NCI-H187 treated with DMSO at 0.1 percent for 48 hours (cell line): ENCODE results near the gene DNAJB11.

ENCODE experiments used
- DNase-seq: peaks from one replicate; lab custom pipeline; 2025; lab: John Stamatoyannopoulos, UW

Gene DNAJB11

DNA sequence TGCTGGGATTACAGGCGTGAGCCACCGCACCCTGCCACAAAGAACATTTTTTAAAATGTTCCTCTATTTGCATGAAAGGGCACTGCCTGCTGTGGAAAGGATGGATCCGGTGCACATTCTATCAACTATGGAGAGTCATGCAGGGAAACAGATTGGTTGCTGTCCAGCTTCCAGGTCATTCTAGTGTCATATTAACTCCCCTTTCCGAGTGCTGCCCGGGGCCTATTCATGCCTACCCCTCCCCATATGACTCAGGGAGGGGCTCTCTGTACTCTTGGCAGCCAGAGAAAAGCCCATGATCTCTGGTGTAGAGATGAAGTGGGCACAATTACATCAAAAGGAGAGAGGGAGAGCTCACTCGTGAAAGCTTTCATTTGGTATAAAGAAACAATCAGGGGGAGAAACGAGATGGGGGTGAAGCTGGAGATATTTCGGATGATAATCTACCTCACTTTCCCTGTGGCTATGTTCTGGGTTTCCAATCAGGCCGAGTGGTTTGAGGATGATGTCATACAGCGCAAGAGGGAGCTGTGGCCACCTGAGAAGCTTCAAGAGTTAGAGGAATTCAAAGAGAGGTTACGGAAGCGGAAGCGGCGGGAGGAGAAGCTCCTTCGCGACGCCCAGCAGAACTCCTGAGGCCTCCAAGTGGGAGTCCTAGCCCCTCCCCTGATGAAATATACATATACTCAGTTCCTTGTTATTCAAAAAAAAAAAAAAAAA lies 26.2 kb downstream of the DNAJB11 start:
- no peak for DNase-seq

DNA sequence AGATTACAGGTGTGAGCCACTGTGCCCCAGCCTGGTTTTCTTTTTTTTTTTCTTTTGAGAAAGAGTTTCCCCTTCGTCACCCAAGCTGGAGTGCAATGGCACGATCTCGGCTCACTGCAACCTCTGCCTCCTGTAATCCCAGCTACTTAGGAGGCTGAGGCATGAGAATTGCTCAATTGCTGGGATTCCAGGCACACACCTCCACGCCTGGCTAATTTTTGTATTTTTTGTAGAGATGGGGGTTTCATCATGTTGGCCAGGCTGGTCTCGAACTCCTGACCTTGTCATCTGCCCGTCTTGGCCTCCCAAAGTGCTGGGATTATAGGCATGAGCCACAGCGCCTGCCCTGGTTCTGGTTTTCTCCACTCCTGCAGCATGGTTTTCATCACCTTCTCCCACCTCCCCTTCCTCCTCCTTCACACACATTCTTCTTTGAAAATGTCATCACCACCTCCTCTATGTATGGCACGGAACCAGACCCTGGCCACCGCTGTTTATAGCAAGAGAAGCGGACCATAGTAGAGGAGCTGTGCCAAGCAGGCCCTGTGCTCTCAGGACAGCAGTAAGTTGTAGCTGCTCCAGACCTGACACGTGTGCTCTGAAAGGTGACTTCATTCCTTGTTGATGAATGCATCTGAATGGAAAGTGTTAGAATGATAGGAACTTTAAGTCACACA lies 27.7 kb downstream of the DNAJB11 start:
- no peak for DNase-seq

DNA sequence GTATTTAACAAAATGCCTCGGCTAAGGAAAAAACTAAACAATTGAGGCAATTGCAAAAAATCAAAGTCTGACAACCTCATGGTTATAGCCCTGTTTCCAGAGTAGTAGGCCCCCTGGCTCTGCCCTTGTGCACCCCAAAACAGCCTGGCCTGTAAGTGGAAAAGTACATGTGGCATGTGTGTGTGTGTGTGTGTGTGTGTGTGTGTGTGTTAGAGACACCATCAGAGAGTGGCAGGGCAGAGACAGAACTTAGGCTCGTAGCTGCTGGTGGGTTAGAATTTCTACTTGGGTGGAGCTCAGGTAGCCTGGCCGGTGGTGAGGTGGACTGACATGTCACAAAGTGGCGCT lies 28.2 kb downstream of the DNAJB11 start:
- no peak for DNase-seq

DNA sequence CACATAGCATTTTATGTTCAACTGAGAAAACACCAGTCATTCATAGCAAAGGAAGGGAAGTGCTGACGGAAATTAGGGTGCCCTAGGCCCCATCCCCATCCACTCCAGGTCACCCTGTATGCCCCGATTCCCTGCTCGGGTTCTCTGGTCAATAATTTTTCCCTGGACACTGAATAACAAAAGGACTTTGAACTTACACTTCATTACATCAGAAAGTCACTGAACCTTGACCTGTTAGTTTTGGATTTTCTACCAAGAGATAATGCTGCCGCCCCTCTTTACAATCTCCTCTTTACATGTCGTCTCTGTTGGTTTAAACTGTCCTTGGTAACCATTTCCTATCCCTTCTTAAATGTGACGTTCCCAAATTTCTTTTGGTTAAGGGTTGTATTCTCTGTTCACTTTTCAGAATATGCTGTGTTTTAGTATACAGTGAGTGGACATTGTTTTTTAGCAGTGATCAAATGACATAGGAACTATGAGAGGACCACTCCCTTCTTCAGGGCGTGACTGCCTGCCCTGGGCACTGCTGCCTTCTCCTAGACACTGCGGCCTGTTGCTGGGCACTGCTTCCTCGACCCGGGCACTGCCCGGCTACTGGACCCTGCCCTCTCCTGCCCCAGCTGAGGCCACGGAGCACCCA lies 28.7 kb downstream of the DNAJB11 start:
- DNase-seq = no peak

DNA sequence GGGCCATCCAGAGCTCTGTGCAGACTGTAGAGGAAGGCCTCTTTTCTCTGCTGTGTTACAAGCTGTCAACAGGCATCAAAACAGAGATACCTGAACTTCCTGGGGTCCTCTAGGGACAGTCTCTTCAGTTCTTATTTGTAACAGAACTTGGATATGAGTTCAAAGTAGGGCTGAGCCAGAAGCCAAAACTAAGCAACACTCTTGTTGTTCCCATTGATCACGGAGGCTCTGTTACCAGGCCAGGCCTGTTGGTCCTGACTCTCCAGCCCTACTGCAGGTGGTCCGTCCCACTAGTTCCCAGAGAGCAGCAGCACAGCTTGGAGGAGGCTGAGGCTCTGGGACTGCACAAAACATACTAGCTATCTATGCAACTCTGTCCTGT lies 29.3 kb downstream of the DNAJB11 start:
- no peak for DNase-seq

DNA sequence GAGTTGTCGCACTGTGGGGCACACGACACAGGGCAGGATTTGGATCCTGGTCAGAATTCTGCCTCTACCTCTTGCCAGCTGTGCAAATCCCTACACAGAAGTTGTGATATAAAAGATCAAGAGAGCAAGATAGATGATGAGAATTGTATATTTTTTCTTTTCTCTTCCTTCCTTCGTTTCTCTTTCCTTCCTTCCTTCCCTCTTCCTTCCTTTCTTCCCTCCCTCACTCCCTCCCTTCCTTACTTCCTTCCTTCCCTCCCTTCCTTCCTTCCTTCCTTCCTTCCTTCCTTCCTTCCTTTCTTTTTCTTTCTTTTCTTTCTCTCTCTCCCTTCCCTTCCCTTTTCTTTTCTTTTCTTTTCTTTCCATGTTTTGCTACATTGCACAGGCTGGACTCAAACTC lies 30.4 kb downstream of the DNAJB11 start:
- DNase-seq = no peak

DNA sequence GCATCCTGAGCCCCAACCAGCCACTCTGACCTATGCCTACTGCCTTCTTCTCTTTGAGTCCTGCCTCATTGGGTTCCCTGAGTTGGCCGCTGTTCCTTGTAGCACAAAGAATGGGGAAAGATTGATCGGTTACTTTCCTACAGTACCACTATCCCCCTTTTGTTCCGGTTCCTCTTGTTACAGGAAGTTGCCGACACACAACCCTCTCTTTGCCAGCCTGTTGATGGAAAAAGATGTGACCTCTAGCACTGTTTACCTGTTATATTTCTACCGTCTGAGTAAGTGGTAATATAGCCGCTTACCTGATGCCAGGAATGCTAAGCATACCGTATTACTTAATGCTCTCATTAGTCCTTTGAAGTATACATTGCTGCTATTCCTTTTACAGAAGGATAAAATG lies 32.6 kb downstream of the DNAJB11 start:
- DNase-seq = no peak

DNA sequence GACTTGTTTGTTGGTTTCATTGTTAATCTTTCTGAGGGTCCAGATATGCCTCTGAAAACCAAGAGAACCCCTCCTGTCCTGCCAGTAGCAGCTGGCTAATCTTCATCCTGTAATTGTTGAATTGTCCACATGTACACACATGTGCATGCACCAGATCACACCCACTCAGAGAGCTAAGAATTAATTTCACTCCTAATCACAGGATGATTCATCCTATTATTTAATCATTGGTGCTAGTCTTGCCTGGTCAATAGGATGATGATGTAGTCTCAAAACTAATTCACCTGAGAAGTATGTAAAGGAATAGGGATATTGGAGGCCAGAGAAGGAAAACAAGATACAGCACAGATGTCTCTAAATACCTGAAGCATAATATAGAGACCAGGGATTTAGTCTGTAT lies 34.6 kb downstream of the DNAJB11 start:
- no peak for DNase-seq

DNA sequence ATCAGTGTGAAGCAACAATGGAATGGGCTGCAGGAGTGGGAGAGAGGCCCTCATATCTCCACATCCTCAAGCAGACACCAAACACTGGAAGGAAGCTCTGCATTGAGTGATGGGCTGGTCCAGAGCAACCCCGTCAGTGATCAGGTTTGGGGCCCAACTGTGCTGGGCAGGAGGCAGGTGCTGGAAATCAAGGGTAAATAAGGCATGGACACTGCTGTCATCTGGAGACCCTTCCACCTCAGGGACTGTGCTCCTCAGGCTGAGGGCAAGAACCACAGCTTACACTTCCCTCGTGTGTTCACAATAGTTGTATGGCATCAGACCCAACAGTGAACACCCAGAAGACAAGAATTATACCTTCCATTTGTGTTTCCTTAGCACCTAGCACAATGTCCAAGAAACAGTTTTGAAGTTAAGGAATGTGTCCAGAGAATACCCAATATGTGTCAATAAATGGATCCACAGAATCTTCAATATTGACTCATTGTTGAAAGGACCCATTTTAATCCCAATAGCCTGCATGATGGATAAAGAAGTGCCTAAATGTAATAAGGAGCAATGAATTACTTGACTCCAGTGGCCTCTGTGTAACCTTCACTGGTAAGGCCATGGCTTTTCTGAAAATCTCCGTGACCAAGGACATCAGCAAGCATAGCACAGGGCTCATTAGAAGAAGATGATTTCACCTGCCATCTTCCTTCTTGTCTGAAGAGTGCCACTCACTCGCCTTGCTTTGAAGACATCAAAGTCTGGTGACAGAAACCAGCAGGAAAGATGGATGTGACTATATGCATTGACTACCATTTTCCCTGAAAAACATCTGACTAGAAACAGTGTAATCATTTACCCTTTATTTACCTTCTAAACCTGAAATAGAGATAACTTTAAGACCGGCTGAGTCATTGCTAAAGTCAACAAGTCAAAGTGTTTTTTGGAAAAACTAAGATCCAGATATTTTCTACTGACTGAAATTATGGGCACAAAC lies 35.3 kb downstream of the DNAJB11 start:
- DNase-seq = no peak

DNA sequence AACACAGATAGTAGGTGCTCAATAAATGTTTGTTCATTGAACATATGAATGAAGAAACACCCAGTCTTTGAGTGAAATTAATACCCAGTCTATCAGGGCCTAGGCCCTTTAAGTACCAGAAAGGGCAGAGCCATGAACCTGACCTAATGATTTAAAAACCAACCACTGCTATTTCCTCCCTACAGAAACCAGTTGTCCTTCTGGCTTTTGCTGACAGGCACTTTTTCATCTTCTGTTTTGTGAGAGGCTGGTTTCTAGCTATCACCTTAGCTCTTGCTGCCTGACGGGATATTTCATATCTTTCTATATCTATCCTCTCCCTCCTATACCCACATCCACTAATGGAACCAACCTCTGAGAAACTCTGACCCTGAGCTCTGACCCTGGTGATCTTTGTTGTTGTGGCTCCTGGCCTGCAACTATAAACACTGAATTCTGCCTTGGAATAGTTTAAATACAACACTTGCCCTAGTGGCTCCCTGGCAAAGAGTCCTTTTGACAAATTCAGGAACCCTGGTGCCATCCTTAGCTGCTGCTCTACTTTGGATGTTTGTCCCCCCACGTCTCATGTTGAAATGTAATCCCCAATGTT lies 38.2 kb downstream of the DNAJB11 start:
- no peak for DNase-seq

DNA sequence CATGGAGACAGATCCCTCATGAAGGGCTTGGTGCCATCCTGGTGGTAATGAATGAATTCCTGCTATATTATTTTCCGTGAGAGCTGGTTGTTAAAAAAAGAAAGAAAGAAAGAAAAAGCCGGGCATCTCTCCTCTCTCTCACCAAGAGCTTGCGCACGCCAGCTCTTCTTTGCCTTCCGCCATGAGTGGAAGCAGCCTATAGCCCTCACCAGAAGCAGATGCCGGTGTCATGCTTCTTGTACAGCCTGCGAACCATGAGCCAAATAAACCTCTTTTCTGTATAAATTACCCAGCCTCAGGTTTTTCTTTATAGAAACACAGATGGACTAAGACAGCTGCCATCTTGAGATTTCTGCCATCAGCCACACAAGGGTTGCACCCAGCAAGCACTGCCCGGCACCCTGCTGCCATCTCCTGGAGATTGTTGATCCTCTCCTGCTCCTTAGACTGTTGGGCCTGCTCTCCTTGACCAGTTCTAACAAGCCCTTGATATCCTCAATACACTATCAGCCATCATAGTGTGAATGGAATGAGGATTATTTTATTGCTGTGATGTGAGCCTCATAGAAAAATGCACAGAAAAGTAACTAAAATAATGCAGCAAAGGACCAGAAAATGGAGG lies 38.8 kb downstream of the DNAJB11 start:
- no peak for DNase-seq

DNA sequence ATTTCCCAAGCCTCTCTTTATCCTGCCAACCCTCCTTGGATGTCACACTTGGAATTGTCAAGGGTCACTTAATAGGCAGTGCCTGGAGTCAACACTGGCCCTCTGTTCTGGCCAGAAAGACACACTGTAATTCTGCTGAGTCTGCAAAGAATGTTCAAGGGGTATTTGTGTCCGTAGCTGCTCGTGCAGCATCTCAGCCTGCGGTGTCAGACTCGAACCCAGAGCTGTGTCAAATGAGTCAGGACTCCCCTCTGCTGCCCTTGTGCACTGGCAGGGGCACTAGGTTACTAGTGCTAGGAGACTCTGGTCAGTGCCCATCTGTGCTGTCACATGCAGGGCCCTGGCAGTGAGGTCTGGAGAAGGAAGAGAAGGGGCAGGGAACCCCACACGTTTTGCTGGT lies 41.5 kb downstream of the DNAJB11 start:
- DNase-seq = no peak

DNA sequence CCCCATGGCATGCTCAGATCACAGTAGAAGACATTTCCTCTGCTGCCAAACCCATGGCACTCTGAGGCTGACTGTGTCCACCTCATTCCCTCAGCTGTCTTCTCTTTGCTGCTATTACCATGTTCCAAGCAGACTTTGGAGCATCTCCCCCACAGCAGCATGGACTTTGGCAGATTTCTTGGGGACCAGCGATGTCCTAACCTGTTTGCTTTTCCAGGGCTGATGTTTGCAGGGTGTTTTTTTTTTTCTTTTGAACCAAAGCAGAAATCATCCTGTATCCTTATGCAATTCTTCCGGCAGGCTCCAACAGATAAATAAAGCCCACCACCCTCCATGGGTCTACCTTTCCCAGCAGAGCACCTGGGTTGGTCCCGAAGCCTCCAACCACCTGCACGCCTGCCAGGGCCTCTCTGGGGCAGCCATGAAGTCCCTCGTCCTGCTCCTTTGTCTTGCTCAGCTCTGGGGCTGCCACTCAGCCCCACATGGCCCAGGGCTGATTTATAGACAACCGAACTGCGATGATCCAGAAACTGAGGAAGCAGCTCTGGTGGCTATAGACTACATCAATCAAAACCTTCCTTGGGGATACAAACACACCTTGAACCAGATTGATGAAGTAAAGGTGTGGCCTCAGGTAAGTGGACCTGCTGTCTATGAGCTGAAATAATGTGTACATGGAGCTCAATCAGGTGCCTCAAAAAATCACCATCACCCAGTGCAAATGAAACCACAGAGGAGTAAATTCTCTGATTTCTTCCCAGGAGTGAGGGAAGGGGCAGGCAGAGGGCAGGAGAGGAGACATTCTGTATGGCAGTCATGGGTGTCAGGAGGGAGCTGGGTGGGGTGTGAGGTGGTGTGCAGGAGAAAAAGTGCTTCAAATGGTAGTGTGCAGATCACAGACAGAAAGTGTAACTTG lies 42.5 kb downstream of the DNAJB11 start, which contains the start of gene AHSG:
TSS of gene AHSG (plus strand) at position 340 of the 916 bp plus-strand sequence. CDS start at position 422, 82 bp downstream.
- DNase-seq = no peak

DNA sequence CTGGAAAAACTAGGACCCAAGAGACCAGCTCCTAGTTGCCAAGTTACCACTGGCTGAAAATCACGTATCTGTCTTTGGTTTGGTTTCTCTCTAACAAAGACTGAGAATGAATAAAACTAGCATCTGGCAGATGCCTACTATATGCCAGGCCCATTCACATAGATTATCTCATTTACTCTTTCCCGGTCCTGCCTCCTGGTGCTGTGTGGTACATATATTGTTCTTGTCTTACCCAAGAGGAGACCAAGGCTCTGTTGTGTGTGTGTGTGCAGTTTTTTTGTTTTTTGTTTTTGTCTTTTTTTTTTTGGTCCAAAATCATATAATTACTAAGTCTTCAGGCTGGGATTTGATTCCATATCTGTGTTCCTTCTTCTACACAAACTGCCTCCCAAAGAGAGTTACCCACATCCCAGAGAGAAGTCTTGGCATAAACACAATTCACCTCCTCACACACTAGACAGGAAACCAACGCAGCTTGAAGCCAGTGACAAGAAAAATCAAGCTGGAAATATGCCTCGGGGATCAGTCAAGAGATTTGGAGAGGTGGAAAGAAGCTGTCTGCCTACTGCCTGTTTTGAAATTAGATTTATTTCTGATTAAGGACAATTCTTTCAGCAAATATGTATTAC lies 43.2 kb downstream of the DNAJB11 start:
- no peak for DNase-seq

DNA sequence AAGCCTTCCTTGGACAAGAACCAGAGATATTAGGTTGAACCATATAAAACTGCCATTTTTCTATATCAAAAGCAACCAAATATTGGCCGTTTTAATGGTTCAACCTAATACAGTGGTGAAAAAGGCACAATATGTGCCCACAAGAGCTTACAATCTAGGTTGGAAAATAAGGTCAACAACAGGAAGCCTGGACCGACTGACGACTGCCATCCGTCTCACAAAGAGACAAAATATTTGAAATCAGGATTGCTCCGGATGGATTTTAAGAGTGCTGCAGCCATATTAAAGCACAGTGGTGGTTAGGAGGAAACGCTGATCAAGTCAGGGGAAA lies 43.7 kb downstream of the DNAJB11 start:
- DNase-seq = no peak

DNA sequence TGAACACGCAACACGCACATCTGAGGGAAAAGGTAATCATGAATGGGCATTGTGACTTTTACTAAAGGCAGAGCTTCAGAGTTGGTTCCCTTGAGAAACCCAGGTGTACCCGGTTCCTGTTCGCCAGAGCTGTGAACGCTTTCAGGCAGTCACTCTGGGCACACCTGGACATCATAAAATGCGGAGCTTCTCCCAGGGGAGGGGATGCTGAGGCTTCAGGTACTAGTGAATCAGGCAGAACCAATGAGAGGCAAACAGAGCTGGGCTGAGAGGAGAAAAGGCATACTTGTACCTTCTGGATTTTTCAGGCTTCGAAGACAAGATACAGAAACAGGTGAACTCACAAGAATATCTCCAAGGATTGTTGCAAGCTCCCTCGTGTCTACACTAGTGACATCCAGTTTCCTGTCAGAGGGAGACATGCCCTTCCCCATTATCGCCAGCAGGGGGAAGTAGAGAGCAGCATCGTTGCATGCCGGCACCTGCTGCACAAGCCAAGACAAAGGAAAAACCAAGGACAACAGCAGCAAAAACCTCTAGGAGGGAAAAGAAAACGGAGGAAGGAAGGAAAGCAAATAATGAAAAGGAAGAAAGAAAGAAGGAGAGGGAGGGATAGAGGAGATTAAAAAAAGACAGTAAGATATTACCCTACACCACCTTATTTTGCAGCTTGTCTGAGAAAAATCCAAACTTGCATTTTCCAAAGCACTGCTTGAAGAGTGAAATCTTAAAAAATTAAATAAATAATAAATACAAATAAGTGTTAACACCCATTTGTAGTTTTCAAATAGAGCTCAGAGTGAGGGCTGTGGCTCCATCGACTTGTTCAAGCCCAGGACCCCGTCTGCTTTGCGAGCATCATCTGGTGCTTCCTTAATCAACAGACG lies 44.3 kb downstream of the DNAJB11 start:
- DNase-seq = peak; percentile 55

DNA sequence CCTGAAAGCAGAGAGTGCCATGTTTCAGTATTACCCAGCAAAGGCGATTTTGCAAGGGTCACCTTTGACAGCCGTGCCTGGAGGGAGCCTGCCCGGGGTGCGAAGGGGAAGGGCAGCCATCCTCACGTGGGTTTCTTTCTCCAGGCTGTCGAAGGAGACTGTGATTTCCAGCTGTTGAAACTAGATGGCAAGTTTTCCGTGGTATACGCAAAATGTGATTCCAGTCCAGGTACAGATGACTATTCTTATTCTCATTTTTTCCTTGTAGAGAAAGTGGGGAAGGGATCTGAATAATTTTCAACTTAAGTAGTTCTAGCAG lies 45.7 kb downstream of the DNAJB11 start:
- no peak for DNase-seq

DNA sequence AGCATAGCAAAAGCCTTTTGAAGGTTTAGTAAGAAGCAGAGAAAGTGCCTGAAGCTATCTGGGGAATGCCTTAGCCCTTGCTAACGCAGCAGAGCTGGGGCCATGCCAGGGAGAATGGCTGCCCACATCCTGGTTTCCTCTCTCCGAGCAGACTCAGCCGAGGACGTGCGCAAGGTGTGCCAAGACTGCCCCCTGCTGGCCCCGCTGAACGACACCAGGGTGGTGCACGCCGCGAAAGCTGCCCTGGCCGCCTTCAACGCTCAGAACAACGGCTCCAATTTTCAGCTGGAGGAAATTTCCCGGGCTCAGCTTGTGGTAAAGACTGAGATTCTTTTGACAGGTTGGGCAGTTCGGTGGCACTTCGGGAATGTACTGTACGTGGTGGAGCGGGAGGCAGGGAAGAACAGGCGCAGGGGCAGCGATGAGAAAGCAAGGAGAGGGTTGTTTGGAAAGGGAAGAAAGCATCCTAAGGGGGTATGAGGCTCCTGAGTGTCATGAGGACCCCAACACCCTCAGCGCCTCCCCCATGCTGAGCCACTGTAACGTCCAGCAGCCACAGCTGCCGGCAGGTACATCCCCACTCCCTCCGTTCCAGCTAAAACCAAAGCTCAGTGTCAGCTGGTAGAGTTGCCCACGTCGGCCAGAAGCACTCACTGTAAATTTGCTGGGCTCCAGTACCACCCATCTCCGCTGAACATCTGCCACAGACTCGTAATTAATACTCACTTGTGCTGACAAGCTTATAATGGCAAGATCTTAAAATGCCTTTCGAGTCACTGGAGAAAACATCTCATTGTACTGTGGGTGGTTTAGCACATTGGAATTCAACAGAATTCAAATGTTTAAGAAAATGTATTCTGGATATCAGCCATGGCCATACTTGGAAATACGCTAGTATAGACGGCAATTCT lies 46.8 kb downstream of the DNAJB11 start:
- peak; percentile 42 for DNase-seq
